ENCODE data around the gene ATG9A.

DNA sequence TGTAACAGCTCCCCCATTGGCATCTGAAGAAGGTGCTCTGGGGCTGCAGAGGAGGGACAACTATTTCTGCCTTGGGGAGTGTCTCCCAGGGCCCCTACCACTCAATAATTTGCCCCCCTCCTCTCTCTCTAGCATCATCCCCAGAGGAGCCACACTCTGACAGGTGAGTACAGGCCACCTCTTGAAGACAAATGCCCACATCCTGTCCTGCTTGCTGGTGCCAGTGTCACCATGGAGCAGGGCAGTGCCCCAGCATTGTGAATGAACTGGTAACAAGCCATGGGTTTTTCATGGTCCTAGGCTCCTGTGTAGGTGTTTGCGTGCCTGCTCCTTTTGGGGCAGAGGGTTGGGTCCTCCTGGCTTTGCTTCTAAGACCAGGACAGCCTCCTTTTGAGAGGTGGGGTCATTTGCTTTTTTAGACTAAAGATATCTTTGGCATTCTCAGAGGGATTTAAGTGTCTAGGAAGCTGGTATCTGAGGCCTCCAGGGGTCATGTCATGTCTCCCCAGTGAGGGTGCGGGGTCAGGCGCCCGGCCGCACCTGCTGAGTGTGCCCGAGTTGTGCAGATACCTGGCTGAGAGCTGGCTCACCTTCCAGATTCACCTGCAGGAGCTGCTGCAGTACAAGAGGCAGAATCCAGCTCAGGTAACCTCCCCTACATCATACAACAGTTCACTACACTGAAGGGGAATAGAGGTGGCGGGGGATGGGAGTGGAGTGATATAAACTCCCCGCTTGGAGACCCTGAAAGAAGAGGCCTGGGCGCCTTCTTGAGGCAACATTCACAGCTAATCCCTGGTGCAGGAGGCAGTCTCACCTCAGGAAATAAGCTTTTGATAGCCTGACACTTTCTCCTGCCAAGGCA is 49.6 kb downstream of the ATG9A start:
- TF ChIP-seq, protein P1, sequence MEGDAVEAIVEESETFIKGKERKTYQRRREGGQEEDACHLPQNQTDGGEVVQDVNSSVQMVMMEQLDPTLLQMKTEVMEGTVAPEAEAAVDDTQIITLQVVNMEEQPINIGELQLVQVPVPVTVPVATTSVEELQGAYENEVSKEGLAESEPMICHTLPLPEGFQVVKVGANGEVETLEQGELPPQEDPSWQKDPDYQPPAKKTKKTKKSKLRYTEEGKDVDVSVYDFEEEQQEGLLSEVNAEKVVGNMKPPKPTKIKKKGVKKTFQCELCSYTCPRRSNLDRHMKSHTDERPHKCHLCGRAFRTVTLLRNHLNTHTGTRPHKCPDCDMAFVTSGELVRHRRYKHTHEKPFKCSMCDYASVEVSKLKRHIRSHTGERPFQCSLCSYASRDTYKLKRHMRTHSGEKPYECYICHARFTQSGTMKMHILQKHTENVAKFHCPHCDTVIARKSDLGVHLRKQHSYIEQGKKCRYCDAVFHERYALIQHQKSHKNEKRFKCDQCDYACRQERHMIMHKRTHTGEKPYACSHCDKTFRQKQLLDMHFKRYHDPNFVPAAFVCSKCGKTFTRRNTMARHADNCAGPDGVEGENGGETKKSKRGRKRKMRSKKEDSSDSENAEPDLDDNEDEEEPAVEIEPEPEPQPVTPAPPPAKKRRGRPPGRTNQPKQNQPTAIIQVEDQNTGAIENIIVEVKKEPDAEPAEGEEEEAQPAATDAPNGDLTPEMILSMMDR (IDR thresholded peaks at IDR 0.05), result no peak
- TF ChIP-seq POLR2A (IDR thresholded peaks at IDR 0.05), result no peak
